HG03378 (cell line): ENCODE data around the gene ARFGEF2.
"Not testable (repeated sequence)": the region's sequence is repeated elsewhere in the genome, so short reads cannot be mapped to it uniquely, and the experiment has no call there.

ENCODE experiments used
- ATAC-seq: cut with Tn5 transposase; IDR thresholded peaks from one replicate; pipeline ENCODE4 v1.9.1; 2021; ENCODE audit warnings: mild to moderate bottlenecking, moderate library complexity; ENCODE audit not compliant: unreplicated experiment

Gene ARFGEF2

DNA sequence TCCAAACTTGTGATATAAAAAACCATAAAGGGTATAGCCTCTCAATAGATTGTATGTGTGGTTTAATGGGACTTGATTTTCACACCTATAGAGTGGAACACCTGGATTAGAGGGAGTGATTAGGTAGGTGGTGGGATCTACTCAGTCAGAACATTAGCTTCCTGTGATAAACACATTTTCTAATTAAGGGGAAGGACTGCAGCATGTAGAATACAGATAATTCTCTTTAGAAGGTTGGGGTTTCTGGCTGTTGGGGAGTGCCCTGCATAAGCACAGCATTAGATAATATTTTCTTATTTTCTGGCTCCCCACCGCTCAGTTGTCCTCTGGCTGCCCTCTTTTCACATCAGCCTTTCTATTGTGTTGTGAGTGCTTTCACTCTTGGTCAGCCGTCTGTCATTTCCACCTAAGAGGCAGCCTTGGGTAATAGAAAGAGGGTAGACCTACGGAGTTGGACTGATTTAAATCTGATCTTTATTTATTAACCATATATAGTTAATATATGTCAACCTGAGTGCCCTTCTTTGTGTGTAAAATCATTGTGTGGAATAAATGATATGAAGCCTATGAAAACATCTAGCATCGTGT, 132.6 kb downstream of the ARFGEF2 start:
- ATAC-seq: no peak

DNA sequence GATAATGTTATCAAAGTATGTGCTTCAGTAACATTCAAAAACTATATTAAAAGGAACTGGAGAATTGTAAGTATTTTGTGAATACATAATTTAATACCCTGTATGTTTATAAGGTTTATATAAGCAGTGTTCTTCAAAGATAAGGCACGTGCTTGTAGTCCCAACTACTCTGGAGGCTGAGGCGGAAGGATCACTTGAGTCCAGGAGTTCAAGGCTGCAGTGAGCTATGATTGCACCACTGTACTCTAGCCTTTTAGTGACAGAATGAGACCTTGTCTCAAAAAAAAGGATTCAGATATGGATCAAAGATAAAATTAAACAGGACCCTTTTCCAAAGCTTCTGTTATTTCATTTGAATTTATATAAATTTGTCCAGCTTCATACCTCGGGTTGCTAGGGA, 141.8 kb downstream of the ARFGEF2 start:
- no peak for ATAC-seq

DNA sequence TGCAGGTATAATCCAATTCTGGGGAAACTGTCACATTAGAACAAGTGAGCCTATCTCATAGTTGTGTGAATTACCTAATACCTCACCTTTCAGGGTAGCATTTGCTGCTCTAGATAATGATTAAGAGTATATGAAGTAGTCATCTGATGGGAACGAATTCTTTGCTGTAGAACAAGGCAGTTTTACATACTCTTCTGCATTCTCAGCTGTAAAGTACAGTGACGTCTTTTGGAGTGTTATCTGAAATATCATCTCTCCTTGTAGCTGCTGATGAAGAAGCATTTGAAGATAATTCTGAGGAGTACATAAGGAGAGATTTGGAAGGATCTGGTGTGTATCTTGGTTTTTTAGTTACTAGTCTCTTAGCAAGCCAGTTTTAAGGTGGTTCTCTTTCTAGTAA, 153.0 kb downstream of the ARFGEF2 start:
- no peak for ATAC-seq

DNA sequence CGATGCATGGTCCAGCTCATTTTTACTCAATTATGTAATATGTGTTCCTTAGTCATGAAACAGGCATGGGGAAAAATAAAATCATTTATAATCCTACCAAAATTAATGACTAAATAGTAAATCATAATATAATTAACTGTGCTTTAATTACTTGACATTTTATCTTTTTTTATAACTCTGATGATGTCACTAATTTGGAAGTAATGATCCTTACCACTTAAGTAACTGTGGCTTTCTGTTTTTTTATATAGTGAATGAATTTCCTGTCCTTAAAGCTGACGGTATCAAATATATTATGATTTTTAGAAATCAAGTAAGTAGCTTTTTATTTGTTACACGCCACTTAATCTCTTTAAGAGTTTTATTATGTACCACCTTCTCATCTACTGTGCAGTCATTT, 156.8 kb downstream of the ARFGEF2 start:
- no peak for ATAC-seq

DNA sequence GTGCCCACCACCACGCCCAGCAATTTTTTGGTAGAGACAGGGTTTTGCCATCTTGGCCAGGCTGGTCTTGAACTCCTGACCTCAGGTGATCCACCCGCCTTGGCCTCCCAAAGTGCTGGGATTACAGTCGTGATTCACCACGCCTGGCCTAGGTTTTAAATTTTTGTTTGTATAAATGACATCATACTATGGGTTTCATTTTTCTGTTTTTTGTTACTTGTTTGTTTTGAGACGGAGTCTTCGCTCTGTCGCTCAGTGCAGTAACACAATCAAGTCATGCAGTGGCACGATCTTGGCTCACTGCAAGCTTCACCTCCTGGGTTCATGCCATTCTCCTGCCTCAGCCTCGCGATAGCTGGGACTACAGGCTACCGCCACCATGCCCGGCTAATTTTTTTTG, 160.8 kb downstream of the ARFGEF2 start:
- not testable (repeated sequence) for ATAC-seq
